Small intestine (tissue), 7 donors: ENCODE data around the gene KCNE3. TPM values are rescaled to one million over a fixed set of nuclear protein-coding genes. Genes with fewer than 3 reads are reported as not detected.
"Not testable (repeated sequence)": the region's sequence is repeated elsewhere in the genome, so short reads cannot be mapped to it uniquely, and the experiment has no call there.

ENCODE experiments used
- DNase-seq, 2 donors: peaks; one replicate each; pipeline versions ENCODE4 v3.0.0 to v3.0.0-alpha.2; 2013
- FAIRE-seq: peaks from 2 replicates; lab custom pipeline; 2012; peaks lifted over from hg19 to GRCh38; lab: Jason Lieb, UNC
- H3K27ac ChIP-seq, 3 donors: one replicate each; pipeline ENCODE4 v1.5.1; 2013; ENCODE audit warnings: low read length in 2 of 3, mild to moderate bottlenecking in 2 of 3, control low read depth in 1 of 3, inconsistent platforms in 1 of 3, low read depth in 1 of 3, moderate library complexity in 1 of 3
- H3K27me3 ChIP-seq, 3 donors: one replicate each; pipeline ENCODE4 v1.6.1; 2013; ENCODE audit warnings: low read length in 3 of 3, inconsistent platforms in 1 of 3; ENCODE audit not compliant: control insufficient read depth in 3 of 3, insufficient read depth in 3 of 3
- H3K36me3 ChIP-seq, 3 donors: one replicate each; pipeline ENCODE4 v1.6.1; 2013; ENCODE audit warnings: low read length in 3 of 3, inconsistent platforms in 1 of 3, low read depth in 1 of 3, mild to moderate bottlenecking in 1 of 3, moderate library complexity in 1 of 3; ENCODE audit not compliant: control insufficient read depth in 3 of 3, insufficient read depth in 2 of 3
- H3K4me1 ChIP-seq, 3 donors: one replicate each; pipeline ENCODE4 v1.6.1; 2013; ENCODE audit warnings: low read length in 2 of 3, inconsistent platforms in 1 of 3, low read depth in 1 of 3, mild to moderate bottlenecking in 1 of 3, moderate library complexity in 1 of 3; ENCODE audit not compliant: control insufficient read depth in 3 of 3, insufficient read depth in 2 of 3
- H3K4me3 ChIP-seq, 3 donors: one replicate each; pipeline ENCODE4 v1.5.1; 2013; ENCODE audit warnings: low read length in 3 of 3, control low read depth in 1 of 3, inconsistent platforms in 1 of 3, low read depth in 1 of 3, mild to moderate bottlenecking in 1 of 3, moderate library complexity in 1 of 3
- H3K9me3 ChIP-seq, 2 donors: one replicate each; pipeline ENCODE4 v1.6.1; 2013; ENCODE audit warnings: low read depth in 1 of 2, low read length in 1 of 2; ENCODE audit not compliant: control insufficient read depth in 2 of 2, insufficient read depth in 1 of 2
- WGBS, 3 donors: extraction: QIAGEN DNeasy Blood & Tissue Kit; methylation state at CpG; one replicate each; pipeline ENCODE4 v1.1.7; 2013; 5-methylcytosine and 5-hydroxymethylcytosine counted together
- polyA plus RNA-seq, 4 donors: library from polyadenylated mRNA; stranded (reverse) in 3 of 4; unstranded in 1 of 4; fragments of 200-250 nt in 3 of 4; fragments of 120-200 nt in 1 of 4; gene quantifications; one replicate each; pipeline versions ENCODE4 v1.2.1 to v1.2.3, GENCODE V29; 2013
- donor health status: healthy with polysubstance abuse.
- donor health status: control.
- donor health status: control.
- donor health status: Bipolar disorder and iron deficiency.
- donor health status: healthy.

The KCNE3 gene
- polyA plus RNA-seq, 4 donors, result 17.0 to 88.4 (median 29.3) TPM

- no peaks in the 10 kb centered on the region for H3K4me1 ChIP-seq
- no peak for DNase-seq
- no peak for FAIRE-seq
- no peaks in the 10 kb centered on the region for H3K27me3 ChIP-seq
- peaks cover 0 to 7% of the 10 kb centered on the region in 2 donors for H3K9me3 ChIP-seq
- no peaks in the 10 kb centered on the region for H3K36me3 ChIP-seq
- no peak overlapping the region for H3K4me3 ChIP-seq
- no peak overlapping the region for H3K27ac ChIP-seq
Observed at GRCh38 chr11:74425100-74425499, 42.2 kb downstream of the KCNE3 start.

GRCh38 chr11:74418509-74418895, 48.8 kb downstream of the KCNE3 start:
- no peak overlapping the region for H3K27ac ChIP-seq
- DNase-seq (no peak), FAIRE-seq (no peak)
- 57 to 74% (median 67%) methylated on average over 1 of the region's 1 CpG for WGBS, 3 donors
- no peaks in the 10 kb centered on the region for H3K4me1 ChIP-seq
- H3K27me3 ChIP-seq, result no peaks in the 10 kb centered on the region
- H3K4me3 ChIP-seq, result no peak overlapping the region
- no peaks in the 10 kb centered on the region for H3K9me3 ChIP-seq
- no peaks in the 10 kb centered on the region for H3K36me3 ChIP-seq

GRCh38 chr11:74417860-74418508, 49.4 kb downstream of the KCNE3 start:
- no peak overlapping the region for H3K27ac ChIP-seq
- no peaks in the 10 kb centered on the region for H3K4me1 ChIP-seq
- no peaks in the 10 kb centered on the region for H3K9me3 ChIP-seq
- H3K27me3 ChIP-seq, result no peaks in the 10 kb centered on the region
- FAIRE-seq (no peak), DNase-seq (no peak)
- no peak overlapping the region for H3K4me3 ChIP-seq
- H3K36me3 ChIP-seq, result no peaks in the 10 kb centered on the region
- WGBS, 3 donors, result 88 to 96% (median 92%) methylated on average over 4 of the region's 4 CpGs

GRCh38 chr11:74417379-74417804, 50.0 kb downstream of the KCNE3 start:
- Histone ChIP-seq H3K4me1 (no peaks in the 10 kb centered on the region), H3K36me3 (no peaks in the 10 kb centered on the region), H3K27me3 (no peaks in the 10 kb centered on the region), H3K27ac (no peak overlapping the region), H3K9me3 (no peaks in the 10 kb centered on the region), H3K4me3 (no peak overlapping the region)
- 0 to 7% (median 2%) methylated on average over 1 of the region's 1 CpG for WGBS, 3 donors
- FAIRE-seq, result no peak
- peak in 1 of 2 donors; percentile 11 for DNase-seq

- H3K4me3 ChIP-seq, FAIRE-seq, H3K27ac ChIP-seq, DNase-seq, H3K27me3 ChIP-seq, H3K4me1 ChIP-seq, H3K9me3 ChIP-seq, H3K36me3 ChIP-seq: not testable (repeated sequence)
- 30 to 79% (median 70%) methylated on average over 1 of the region's 1 CpG for whole genome bisulfite sequencing, 3 donors
Observed at GRCh38 chr11:74416974-74417373, 50.4 kb downstream of the KCNE3 start.

GRCh38 chr11:74412733-74413359, 54.5 kb downstream of the KCNE3 start:
- Histone ChIP-seq H3K36me3 (no peaks in the 10 kb centered on the region), H3K27me3 (no peaks in the 10 kb centered on the region), H3K4me3 (no peak overlapping the region), H3K9me3 (no peaks in the 10 kb centered on the region), H3K4me1 (no peaks in the 10 kb centered on the region), H3K27ac (no peak overlapping the region)
- 63 to 73% (median 72%) methylated on average over 11 of the region's 11 CpGs for WGBS, 3 donors
- no peak for DNase-seq
- no peak for FAIRE-seq

GRCh38 chr11:74412321-74412720, 55.0 kb downstream of the KCNE3 start:
- WGBS, 3 donors, result 71 to 83% (median 78%) methylated on average over 2 of the region's 2 CpGs
- no peak overlapping the region for H3K4me3 ChIP-seq
- no peak overlapping the region for H3K27ac ChIP-seq
- no peaks in the 10 kb centered on the region for H3K36me3 ChIP-seq
- no peaks in the 10 kb centered on the region for H3K27me3 ChIP-seq
- H3K4me1 ChIP-seq, result no peaks in the 10 kb centered on the region
- DNase-seq, result no peak
- no peak for FAIRE-seq
- no peaks in the 10 kb centered on the region for H3K9me3 ChIP-seq

- FAIRE-seq (no peak), DNase-seq (no peak)
- Histone ChIP-seq H3K27ac (no peak overlapping the region), H3K4me1 (no peaks in the 10 kb centered on the region), H3K36me3 (no peaks in the 10 kb centered on the region), H3K27me3 (no peaks in the 10 kb centered on the region), H3K4me3 (no peak overlapping the region), H3K9me3 (no peaks in the 10 kb centered on the region)
- WGBS, 3 donors, result 95 to 97% (median 96%) methylated on average over 2 of the region's 2 CpGs
Observed at GRCh38 chr11:74409633-74410032, 57.7 kb downstream of the KCNE3 start.
